NCI-H1105 treated with DMSO at 0.1 percent for 48 hours (cell line): ENCODE results near the gene PREX1.
"Not testable (repeated sequence)": the region's sequence is repeated elsewhere in the genome, so short reads cannot be mapped to it uniquely, and the experiment has no call there.

Experiments
- DNase-seq: peaks from one replicate; lab custom pipeline; 2025; lab: John Stamatoyannopoulos, UW

The PREX1 gene

DNA sequence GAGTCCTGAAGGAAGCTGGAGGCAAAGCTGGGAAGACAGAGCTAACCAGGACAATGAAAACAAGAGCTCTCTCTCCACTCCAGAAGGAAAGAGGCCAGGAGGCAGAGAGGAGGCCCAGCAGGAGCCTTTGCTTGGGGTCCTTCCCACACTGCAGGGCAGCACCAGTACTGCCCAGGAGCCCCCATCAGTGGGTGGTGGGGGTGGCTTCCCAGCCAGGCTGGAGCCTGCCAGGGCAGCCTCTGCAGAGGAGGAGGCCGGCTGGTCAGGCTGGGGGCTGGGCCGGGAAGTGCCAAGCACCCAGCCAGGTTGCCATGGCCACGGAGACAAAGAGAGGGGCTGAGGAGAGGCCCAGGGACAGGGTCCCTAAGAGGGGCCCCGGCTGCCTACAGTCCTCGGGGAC lies 33.4 kb downstream of the PREX1 start:
- no peak for DNase-seq

DNA sequence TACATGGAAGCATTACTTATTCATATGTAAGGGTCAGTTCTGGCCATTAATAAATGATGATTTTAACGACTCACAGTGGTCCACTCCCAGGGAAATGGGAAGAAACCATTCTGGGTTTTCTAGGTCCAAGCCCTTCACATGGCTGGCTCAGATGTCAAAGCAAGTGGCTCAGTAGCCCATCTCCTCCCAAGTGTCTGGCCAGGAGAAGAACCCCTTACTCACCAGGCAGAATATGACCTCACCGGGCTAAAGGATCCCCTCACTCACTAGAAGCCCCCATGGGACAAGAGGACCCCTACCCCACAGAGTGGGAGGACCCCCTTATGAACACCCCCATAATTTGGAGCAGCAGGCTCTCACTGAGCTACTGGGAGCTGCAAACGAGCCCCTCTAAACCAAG lies 34.0 kb downstream of the PREX1 start:
- no peak for DNase-seq

DNA sequence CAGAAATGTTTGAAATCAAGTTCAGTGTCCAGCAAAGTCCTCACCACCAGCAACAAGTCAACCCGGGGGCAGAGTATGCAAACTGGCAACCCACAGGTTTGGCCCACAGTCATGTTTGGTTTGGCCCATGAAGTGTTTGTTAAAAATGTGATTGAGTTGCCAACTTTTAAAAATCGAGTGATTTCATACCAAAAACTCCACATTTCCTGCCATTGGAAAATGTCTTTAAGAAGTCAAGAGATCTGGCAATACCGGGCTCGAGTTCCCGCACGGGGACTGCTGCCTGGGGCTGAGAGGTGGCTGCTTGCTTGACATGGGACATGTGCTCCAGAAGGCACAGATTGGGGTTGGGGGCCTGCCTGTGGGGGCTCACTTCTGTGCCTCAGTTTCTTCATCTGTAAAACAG lies 36.1 kb downstream of the PREX1 start:
- DNase-seq = no peak

DNA sequence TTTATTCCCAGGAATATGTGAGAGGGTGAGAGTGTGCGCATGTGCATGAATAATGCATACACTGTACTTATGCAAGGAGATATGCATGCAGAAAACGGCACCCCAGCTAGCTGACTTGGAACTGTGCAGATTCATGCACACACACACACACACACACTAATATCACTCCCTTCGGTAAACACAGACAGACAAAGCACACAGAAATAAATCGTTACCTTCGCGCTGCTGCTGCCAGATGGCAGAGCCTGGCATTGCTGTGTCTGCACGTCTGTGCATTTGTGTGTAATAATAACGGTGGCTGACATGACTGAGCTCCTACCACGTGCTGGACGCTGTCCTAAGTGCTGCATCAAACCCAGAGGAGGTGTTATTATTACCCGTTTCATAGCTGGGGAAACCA lies 36.8 kb downstream of the PREX1 start:
- DNase-seq = peak; percentile 64

DNA sequence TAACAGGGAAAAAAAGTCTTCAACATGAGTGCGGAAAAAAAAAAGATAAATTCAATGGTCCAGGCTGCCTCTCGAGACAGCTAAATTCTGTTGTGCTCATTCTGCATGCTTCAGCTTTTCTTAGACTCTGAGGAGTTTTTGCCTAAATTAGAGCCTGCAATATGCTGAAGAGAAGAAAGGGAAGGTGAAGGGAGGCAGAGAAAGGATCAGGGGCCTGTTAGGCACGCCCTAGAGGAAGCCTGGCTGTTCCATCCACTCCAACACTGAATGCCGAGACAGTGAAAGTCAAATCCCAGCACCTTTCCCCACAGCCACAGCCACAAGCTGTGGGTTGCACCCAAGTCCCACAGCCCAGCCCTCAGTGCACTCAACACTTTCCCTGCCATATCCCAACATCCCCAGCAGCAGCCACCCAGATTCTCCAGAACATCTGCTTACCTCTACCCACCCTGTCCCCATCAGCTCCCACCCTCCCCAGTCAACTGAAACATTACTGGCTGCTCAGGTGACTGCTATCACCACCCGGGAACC lies 37.3 kb downstream of the PREX1 start:
- no peak for DNase-seq

DNA sequence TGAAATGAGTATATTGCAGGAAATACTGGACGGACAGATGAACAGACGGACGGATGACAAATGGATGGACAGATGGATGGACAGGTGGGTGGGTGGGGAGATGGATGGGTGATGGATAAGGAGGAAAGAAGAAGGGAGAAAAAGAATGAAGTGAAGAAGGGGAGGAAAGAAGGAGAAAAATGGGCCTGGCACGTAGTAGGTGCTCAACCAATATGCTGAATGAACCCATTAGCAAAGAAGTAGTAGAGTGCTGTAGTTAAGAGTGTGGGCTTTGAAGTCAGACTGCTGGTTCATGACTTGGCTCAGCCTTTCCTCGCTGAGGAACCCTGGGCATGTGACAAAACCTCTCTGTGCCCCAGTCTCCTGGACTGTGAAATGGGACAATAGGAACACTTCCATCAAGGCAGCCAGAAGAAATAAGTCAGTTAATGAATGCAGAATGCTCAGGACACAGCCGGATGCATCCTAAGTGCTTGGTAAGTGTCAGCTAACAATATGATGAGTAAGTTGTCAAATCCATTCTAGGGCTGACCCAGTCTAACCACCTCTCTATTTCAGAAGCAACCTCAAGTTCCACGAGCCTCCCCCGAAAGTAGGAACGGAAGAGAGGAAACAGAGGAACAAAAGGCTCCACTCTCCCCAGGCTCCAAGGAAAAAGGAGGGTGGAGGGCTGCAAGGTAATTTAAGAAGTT lies 37.9 kb downstream of the PREX1 start:
- no peak for DNase-seq

DNA sequence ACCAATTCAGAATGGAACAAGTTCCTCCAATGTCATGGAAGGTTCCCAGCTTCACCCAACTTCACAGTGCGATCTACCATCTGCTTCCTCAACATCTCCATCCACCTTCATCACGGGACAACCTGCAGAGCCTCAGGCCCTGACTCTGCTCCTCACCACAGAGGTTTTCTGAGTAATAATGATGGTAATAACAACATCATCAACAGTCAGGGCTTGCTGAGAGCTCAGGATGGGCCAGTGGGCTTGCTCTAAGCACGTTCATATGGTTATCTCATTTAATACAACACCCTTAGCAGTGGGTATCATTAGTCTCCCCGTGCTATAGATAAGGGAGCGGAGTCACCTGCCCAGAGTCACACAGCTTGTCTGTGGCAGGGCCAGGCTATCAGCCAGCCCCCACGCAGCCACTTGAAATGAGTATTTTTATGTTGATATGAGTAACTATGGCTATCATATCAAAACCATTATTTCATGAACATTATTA lies 38.6 kb downstream of the PREX1 start:
- DNase-seq = no peak

DNA sequence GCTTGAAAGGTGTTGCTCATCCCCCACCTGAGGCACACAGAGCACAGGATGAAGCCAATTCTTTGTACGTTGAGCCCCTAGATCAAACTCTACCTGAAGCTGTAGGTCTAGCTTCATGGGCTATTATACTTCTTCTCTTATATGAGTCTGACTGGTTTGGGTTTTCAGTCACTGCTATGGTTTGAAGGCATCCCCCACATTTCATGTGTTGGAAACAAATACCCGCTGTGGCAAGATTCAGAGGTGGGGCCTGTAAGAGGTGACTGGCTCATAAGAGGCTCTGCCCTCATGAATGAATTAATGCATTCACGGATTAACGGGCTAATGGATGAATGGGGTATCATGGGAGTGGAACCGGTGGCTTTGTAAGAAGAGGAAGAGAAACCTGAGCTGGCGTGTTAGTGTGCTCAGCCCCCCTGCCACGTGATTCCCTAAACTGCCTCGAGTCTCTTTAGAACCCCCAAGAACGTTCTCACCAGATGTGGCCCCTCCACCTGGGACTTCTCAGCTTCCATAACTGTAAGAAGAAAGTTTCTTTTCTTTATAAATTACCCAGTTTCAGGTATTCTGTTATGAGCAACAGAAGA lies 39.2 kb downstream of the PREX1 start:
- no peak for DNase-seq

DNA sequence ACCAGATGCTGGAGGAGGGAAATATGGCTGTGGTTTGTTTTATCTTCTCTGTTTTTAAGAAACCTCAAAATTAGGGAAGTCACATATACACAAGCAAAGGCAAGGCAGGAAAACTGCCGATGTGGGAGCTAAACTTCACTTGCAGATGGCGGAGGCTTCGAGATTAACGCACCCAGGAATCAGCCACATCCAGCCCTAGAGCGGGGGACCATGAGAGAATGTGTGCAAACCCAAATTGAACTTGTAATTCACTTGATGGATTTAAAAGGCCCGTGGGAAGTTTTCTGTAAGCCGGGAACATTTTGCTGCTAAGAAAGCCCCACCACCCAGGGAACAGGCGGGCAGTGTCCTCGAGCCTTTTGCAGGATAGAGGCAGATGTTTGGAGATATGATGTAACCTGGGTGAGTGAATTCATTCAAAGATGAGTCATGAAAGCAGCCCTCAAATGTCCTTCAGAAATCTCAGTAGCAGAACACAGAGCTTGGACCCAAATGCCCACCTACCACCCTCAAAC lies 39.9 kb downstream of the PREX1 start:
- DNase-seq = no peak

DNA sequence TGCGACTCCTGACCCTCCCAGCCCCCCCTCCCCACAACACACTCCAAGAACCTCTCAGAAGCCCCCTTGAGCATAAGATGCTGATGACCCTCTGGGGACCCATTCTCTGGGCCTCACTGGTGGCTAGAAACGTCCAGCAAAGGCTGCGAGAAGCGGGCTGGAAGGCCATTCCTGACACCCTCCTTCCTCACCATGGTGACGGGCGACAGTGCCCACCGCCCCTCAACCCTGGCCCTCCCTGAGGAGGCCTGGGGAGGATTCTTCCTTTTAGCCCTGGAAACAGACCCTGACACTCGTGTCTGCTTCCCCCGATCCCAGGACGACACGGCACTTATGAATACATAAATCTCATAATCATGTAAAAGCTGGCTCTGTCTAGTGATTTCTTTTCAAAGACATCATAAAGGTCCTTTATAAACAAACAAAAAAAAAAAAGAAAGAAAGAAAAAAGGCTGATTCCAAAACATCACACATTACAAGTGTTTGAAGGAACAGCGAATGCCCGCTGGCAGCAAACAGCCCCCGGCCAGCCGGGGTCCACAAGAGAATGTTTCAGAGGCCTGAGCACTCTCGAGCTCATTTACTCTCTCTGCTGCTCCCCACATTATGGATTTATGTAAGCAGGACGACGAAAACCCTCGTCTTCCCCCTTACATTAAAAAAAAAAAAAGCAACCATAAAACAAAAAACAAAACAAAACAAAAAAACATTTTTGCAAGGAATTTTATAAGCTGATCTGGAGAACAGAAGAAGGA lies 40.7 kb downstream of the PREX1 start:
- DNase-seq = no peak

DNA sequence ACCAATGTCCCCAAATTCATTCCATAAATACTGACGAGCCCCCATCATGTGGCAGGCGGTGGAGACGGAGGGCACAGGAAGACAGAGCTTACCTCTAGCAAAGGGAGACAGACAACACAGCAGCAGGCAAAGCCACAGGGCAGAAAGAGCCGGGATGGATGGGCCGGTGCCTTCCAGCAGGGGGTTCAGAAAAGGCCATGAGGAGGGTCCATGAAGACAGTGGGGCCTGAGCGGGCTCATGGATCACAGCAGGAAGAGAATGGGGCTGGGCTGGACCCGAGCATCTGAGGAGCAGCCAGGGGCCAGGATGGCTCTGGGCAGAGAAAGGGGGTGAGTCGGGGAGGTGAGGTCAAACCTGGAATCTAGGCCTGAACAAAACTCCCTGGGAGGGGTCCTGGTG lies 42.0 kb downstream of the PREX1 start:
- DNase-seq = no peak

DNA sequence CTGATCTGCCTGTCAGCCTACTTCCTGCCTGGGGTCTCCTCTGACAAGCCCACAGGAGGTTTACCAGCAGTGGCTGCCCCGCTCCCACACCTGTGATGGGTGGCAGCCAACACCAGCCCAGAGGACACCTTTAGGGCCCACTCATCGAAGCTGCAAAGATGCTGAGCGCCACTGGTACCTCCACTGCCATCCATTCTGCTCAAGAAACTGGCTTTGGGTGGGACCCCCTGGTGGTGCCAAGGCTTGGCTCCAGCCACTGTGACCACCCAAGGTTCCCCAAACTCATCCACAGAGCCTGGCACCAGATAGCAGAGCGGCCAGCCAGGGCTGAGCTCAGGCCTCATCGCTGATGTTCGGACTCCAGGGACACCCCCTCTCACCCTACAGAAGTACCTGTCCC lies 42.5 kb downstream of the PREX1 start:
- DNase-seq = no peak

DNA sequence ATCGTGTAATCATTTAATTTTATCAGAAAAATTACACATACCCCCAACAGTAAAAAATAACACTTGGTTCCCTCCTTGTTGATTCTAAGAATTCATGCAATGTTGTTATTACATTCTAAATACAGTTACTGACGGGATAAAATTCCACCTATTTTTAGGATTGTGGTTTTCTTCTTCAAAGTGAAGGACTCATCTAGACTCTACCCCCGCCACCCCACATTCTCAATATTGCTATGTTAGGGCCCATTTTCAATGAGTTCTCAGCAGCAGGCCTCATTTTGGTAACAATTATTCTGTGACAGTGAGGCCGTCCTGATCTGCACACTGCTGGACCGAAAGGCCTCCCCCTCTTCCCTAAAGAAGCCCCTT lies 43.5 kb downstream of the PREX1 start:
- no peak for DNase-seq

DNA sequence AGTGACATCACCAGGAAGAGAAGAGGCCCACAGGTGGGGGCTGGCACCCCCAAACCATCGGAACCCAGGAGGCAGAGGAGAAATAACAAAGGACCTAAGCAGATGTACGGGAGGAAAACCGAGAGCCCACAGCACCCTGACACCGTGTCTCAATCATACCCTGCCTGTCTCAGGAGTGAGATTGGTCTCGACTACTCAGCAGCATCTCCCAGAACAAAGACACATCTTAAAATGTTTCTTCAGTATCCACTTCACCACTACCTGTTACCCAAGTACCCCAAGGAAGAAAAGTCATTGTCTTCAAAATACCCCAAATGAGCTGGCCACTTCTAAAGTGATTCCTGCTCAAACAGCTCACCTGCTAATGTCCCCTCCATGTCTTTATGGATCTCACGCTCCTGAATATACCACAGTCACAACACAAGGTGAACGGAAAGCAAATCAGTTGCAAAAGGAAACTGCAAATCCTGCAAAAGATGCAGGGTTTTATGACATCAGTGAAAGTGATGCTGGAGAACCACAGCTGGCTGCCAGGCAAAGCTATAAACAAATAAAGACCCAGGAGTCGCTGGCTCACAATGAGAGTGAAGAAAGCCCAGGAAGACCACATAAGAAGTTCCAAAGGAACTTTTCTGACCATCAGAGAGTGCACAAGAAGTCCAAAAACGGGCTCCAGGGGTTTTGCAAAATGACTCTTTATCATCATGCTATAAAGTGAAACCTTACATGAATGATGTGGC lies 44.1 kb downstream of the PREX1 start:
- no peak for DNase-seq

DNA sequence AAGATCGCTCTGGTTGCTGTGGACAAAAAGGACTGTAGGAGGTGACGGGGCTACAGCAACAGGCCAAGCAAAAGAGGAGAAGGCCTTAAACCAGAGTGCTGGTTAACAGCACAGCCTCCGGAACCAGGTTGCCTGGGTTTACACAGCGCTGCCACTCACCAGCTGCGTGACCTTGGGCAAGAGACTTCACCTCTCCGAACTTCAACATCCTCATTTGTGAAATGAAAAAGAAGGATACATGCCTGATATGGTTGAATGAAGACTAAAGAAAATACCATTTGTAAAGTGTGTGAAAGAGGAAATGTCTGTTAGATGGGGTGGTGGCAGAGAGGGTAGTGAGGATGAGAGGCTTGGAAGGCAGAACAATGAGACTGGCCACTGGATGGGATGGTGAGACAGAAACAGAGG lies 44.9 kb downstream of the PREX1 start:
- DNase-seq = no peak

DNA sequence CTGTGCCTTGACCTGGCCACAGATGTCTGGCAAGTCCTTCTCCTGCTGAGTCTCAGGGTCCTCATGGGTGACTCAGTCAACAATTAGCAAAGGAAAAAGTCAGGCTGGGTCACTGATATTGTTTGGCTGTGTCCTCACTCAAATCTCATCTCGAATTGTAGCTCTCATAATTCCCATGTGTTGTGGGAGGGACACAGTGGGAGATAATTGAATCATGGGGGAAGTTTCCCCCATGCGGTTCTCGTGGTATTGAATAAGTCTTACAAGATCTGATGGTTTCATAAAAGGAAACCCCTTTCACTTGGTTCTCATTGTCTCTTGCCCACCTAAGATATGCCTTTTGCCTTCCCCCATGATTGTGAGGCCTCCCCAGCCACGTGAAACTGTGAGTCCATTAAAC lies 45.7 kb downstream of the PREX1 start:
- no peak for DNase-seq

DNA sequence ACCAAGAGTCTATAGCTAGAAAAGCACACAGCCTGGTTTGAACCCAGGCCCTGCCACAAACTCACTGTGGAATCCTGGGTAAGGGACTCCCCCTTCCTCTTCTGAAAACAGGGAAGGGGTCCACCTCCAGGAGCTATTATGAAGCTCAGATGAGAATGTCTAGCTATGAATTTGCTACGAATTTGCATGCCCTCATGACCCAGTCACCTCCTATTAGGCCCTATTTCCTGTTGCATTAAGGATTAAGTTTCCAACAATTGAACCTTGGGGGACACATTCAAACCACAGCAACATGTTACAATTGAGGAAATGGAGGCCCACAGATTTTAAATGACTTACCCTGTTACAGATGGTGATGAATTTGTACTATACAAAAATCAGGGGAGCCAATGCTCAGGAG lies 46.2 kb downstream of the PREX1 start:
- DNase-seq = no peak

DNA sequence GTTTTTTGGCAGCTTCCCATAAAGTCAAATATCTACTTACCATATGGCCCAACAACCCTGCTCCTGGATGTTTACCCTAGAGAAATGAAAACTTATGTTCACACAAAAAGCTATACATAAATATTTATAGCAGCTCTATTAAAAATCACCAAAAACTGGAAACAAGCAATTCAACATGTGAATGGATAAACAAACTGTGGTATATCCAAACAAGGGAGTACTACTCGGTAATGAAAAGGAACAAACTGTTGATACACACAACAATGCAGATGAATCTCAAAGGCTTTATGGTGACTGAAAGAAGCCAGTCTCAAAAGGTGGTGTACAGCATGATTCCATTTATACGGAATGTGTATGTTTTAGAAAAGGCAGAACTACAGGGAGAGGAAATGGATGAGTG lies 48.4 kb downstream of the PREX1 start:
- no peak for DNase-seq

DNA sequence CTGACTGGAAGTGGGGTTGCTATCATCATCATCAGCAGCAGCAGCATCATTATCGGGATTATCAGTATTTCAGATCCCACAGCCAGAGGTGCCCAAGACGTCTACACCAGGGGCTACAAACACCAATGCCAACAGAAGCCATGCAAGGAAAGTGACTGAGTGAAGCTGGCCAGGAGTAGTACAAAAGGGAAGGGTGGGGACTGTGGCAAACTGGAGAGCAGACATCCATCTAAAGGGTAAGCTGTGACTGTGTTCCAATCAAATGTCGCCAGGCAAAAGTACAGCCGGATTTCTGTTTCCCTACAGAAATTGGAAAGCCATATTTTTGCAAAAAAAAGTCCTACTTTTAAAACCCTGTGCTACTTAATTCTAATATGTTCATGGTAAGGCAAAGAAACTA lies 50.0 kb downstream of the PREX1 start:
- DNase-seq = no peak

DNA sequence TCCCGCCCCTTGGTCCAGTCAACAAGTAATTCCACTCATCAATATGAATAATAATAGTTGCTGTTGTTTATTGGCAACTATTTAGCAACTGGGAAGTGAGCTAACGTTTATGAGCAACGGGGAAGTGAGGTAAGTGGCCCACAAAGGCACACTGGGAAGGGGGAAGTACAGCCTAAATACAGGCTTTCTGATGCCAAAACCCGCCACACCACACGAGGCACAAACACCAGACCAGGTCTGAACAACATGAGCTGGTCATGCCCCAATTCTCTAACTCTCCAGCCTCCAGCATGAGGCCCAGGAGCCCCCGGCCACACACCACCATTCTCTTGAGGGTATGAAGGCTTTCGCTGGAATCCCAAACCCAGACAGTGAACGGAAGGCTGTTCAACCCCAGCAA lies 50.8 kb downstream of the PREX1 start:
- DNase-seq = no peak

DNA sequence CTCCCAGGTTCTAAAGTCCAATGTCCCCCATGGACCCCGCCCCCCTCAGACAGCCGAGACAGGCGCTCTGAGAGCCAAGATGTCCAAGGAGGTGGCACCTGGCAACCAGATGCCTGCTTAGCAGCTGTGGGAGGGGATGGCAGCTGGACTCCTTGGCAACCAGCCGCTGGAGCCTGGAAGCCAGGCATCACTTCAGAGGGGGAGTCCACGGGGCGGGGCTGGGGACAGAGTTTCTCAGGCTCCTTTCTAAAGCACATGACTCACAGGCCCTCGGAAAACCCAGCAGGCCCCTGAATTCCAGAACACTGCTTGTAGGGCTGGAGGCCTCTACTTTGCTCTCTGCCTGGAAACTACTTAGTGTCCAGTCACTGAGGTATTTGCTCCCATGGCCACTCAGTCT lies 51.5 kb downstream of the PREX1 start:
- DNase-seq = no peak

DNA sequence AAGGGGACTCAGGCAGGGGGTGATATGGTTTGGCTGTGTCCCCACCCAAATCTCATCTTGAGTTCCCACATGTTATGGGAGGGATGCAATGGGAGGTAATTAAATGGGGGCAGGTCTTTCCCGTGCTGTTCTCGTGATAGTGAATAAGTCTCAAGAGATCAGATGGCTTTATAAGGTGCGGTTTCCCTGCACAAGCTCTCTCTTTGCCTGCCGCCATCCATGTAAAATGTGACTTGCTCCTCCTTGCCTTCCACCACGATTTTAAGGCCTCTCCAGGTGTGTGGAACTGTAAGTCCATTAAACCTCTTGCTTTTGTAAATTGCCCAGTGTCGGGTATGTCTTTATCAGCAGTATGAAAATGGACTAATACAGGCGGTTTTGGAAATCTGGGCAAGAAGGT lies 52.3 kb downstream of the PREX1 start:
- not testable (repeated sequence) for DNase-seq
